ENCODE measurements around the gene CMTM4.

CMTM4 gene

DNA sequence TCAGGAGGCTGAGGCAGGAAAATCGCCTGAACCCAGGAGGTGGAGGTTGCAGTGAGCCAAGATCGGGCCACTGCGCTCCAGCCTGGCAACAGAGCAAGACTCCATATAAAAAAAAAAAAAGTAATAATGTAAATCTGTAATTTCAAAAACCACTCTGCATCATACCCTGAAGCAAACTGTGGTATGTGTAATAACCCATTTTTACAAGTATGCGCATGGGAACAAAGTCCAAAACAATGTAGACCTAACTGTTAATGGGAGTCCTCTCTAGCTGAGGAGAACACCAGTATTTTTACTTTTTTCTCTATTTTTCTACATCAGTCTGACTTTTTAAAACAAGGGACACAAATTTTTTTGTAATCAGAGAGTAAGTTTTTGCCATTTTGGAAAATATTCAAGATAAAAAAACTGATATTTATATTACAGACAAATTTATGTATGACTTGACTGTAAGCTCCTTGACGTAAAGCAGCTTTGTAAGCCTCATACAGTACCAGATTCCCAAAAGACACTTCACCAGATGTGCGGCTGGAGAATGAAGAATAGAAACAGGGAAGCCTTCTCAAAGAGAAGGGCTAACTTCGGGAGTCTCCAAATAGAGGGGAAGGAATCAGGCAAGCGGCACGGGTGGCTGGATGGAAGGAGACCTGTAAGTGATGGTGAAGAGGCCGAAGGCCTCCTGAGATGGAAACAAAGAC lies 25.7 kb downstream of the CMTM4 start:
- H3K27me3 ChIP-seq (ENCODE audit: insufficient read depth, poor library complexity, severe bottlenecking) = no peaks in the 10 kb centered on the region
- no peak for TF ChIP-seq POLR2AphosphoS5 (IDR thresholded peaks at IDR 0.05; ENCODE audit: low read depth)
- TF ChIP-seq, protein P1, sequence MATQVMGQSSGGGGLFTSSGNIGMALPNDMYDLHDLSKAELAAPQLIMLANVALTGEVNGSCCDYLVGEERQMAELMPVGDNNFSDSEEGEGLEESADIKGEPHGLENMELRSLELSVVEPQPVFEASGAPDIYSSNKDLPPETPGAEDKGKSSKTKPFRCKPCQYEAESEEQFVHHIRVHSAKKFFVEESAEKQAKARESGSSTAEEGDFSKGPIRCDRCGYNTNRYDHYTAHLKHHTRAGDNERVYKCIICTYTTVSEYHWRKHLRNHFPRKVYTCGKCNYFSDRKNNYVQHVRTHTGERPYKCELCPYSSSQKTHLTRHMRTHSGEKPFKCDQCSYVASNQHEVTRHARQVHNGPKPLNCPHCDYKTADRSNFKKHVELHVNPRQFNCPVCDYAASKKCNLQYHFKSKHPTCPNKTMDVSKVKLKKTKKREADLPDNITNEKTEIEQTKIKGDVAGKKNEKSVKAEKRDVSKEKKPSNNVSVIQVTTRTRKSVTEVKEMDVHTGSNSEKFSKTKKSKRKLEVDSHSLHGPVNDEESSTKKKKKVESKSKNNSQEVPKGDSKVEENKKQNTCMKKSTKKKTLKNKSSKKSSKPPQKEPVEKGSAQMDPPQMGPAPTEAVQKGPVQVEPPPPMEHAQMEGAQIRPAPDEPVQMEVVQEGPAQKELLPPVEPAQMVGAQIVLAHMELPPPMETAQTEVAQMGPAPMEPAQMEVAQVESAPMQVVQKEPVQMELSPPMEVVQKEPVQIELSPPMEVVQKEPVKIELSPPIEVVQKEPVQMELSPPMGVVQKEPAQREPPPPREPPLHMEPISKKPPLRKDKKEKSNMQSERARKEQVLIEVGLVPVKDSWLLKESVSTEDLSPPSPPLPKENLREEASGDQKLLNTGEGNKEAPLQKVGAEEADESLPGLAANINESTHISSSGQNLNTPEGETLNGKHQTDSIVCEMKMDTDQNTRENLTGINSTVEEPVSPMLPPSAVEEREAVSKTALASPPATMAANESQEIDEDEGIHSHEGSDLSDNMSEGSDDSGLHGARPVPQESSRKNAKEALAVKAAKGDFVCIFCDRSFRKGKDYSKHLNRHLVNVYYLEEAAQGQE (IDR thresholded peaks at IDR 0.05; ENCODE audit: insufficient replicate concordance, low read depth) = no peak
- TF ChIP-seq, protein P2, sequence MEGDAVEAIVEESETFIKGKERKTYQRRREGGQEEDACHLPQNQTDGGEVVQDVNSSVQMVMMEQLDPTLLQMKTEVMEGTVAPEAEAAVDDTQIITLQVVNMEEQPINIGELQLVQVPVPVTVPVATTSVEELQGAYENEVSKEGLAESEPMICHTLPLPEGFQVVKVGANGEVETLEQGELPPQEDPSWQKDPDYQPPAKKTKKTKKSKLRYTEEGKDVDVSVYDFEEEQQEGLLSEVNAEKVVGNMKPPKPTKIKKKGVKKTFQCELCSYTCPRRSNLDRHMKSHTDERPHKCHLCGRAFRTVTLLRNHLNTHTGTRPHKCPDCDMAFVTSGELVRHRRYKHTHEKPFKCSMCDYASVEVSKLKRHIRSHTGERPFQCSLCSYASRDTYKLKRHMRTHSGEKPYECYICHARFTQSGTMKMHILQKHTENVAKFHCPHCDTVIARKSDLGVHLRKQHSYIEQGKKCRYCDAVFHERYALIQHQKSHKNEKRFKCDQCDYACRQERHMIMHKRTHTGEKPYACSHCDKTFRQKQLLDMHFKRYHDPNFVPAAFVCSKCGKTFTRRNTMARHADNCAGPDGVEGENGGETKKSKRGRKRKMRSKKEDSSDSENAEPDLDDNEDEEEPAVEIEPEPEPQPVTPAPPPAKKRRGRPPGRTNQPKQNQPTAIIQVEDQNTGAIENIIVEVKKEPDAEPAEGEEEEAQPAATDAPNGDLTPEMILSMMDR (IDR thresholded peaks at IDR 0.05; ENCODE audit: insufficient read depth, low read length) = no peak
- TF ChIP-seq GABPA (IDR thresholded peaks at IDR 0.05; ENCODE audit: low read depth) = no peak
- TF ChIP-seq SPI1 (IDR thresholded peaks at IDR 0.05; ENCODE audit: borderline replicate concordance, low read depth) = no peak
- no peak for DNase-seq (ENCODE audit: low read depth in 1 of 2, low spot score in 1 of 2)
- H3K4me3 ChIP-seq (replicated peaks; ENCODE audit: insufficient read depth, low read length) = no peak overlapping the region
- H3K27ac ChIP-seq (replicated peaks) = no peak overlapping the region

DNA sequence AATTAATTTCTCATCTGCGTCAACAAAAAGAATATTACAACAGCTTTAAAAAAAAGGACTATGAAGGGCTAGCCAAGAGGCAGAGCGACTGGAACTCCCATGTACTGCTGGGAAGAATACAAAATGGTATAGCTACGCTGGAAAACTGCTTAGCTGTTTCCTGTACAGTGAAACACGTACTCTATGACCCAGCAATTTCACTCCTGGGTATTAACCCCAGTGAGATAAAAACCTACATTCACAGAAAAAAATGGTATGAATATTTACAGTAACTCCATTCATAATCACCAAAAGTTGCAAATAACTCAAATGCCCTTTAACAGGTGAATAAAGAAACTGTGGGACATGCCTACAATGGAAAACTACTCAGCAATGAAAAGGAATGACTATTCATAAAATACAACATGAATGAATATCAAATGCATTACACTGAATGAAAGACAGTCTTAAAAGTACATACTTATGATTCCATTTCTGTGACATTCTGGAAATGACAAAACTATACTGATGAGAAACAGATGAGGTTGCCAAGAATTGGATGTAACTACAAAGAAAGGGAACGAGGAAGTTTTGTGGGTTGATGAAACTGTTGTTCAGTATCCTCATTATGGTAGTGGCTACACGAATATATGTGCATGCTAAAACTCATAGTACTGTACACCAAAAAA lies 27.6 kb downstream of the CMTM4 start:
- DNase-seq (ENCODE audit: low read depth in 1 of 2, low spot score in 1 of 2) = no peak

DNA sequence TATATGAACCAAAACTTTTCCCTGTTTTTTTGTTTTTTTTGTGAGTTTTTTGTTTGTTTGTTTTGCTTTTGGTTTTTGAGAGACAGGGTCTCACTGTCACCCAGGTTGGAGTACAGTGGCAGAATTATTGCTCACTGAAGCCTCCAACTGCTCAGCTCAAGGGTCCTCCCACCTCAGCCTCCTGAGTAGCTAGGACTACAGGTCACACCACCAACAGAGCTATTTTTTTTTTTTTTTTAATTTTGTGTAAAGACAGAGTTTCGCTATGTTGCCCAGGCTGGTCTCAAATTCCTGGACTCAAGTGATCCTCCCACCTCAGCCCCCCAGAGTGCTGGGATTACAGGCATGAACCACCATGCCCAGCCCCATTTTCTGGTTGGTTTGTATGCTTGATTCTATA lies 28.6 kb downstream of the CMTM4 start:
- TF ChIP-seq SPI1 (IDR thresholded peaks at IDR 0.05; ENCODE audit: borderline replicate concordance, low read depth) (no peak), GABPA (IDR thresholded peaks at IDR 0.05; ENCODE audit: low read depth) (no peak), POLR2AphosphoS5 (IDR thresholded peaks at IDR 0.05; ENCODE audit: low read depth) (no peak)
- TF ChIP-seq, protein P2 (IDR thresholded peaks at IDR 0.05; ENCODE audit: insufficient read depth, low read length) = no peak
- TF ChIP-seq, protein P1 (IDR thresholded peaks at IDR 0.05; ENCODE audit: insufficient replicate concordance, low read depth) = no peak
- H3K27ac ChIP-seq (replicated peaks) = no peak overlapping the region
- H3K4me3 ChIP-seq (replicated peaks; ENCODE audit: insufficient read depth, low read length) = no peak overlapping the region
- H3K27me3 ChIP-seq (ENCODE audit: insufficient read depth, poor library complexity, severe bottlenecking) = no peaks in the 10 kb centered on the region
- no peak for DNase-seq (ENCODE audit: low read depth in 1 of 2, low spot score in 1 of 2)

More for the DNA sequence above, 27.6 kb downstream of the CMTM4 start:
- Histone ChIP-seq H3K4me3 (replicated peaks; ENCODE audit: insufficient read depth, low read length) (no peak overlapping the region), H3K27me3 (ENCODE audit: insufficient read depth, poor library complexity, severe bottlenecking) (no peaks in the 10 kb centered on the region), H3K27ac (replicated peaks) (no peak overlapping the region)
- no peak for TF ChIP-seq GABPA (IDR thresholded peaks at IDR 0.05; ENCODE audit: low read depth)
- TF ChIP-seq POLR2AphosphoS5 (IDR thresholded peaks at IDR 0.05; ENCODE audit: low read depth) = no peak
- TF ChIP-seq SPI1 (IDR thresholded peaks at IDR 0.05; ENCODE audit: borderline replicate concordance, low read depth) = no peak
- TF ChIP-seq, protein P2 (IDR thresholded peaks at IDR 0.05; ENCODE audit: insufficient read depth, low read length) = no peak
- TF ChIP-seq, protein P1 (IDR thresholded peaks at IDR 0.05; ENCODE audit: insufficient replicate concordance, low read depth) = no peak

Data from HL-60 (cell line).